Mucosa of rectum (tissue), 2 donors: ENCODE data around the gene CCIN.

Experiments
- H3K27ac ChIP-seq, 2 donors: one replicate each; pipeline ENCODE4 v1.7.0; 2013; ENCODE audit warnings: inconsistent platforms in 2 of 2, low read depth in 2 of 2, low read length in 2 of 2
- H3K27me3 ChIP-seq, 2 donors: one replicate each; pipeline ENCODE4 v1.7.0; 2013; ENCODE audit warnings: low read length in 2 of 2; ENCODE audit not compliant: control insufficient read depth in 2 of 2, insufficient read depth in 2 of 2
- H3K36me3 ChIP-seq, 2 donors: one replicate each; pipeline ENCODE4 v1.7.0; 2013; ENCODE audit warnings: low read length in 2 of 2; ENCODE audit not compliant: control insufficient read depth in 2 of 2, insufficient read depth in 2 of 2
- H3K4me1 ChIP-seq, 2 donors: one replicate each; pipeline ENCODE4 v1.7.0; 2013; ENCODE audit warnings: low read length in 2 of 2, mild to moderate bottlenecking in 1 of 2; ENCODE audit not compliant: control insufficient read depth in 2 of 2, insufficient read depth in 2 of 2
- H3K4me3 ChIP-seq, 2 donors: one replicate each; pipeline ENCODE4 v1.7.0; 2013; ENCODE audit warnings: low read length in 2 of 2
- H3K9ac ChIP-seq, 2 donors: one replicate each; pipeline ENCODE4 v1.7.0; 2013; ENCODE audit warnings: low read length in 2 of 2, low read depth in 1 of 2, mild to moderate bottlenecking in 1 of 2
- H3K9me3 ChIP-seq, 2 donors: one replicate each; pipeline ENCODE4 v1.7.0; 2013; ENCODE audit warnings: low read length in 2 of 2; ENCODE audit not compliant: control insufficient read depth in 2 of 2
- donor health status: healthy.
- donor health status: Normal muscosa, but diverticular disease.

CCIN gene

DNA sequence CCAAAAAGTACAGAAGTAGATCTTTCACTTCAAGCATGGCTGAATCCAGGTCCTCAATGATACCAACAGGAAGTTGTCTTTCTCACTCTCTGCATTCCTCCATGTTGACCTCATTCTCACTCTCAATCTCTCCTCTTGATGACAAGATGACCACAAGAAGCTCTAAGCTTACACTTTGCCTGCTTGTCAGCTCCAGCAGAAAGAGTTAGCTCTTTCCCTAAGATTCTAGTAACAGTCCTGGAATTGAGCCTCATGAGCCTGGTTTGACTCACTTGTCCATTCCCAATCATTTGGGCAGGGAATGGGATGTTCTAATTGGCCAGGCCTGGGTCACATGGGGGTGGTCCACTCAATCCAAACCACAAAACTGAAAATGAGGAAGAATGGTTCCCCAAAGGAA, 18.2 kb downstream of the CCIN start:
- H3K36me3 ChIP-seq, result no peaks in the 10 kb centered on the region
- no peaks in the 10 kb centered on the region for H3K27me3 ChIP-seq
- H3K9me3 ChIP-seq, result no peaks in the 10 kb centered on the region
- no peak overlapping the region for H3K27ac ChIP-seq
- no peak overlapping the region for H3K9ac ChIP-seq
- H3K4me1 ChIP-seq, result peaks cover 7 to 12% of the 10 kb centered on the region in 2 donors
- no peak overlapping the region for H3K4me3 ChIP-seq

DNA sequence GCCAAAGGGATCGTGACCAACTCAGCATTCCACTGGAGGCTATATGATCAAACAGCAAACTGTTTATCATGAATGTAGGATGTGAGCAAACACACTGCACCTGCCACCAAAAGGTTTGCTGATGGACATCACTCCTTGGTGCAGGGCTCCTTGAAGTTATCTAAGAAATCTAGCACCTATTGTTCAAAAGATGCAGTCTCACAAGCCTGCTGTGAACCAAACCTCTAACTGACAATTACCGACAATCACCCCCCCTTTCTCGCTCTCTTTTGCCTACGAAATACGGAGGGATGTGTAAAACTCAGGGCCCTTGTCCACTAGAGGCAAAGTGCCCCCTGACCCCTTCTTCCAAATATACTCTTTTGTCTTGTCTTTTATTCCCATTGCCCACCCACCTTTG, 19.0 kb downstream of the CCIN start:
- H3K36me3 ChIP-seq, result no peaks in the 10 kb centered on the region
- H3K9me3 ChIP-seq, result no peaks in the 10 kb centered on the region
- no peak overlapping the region for H3K4me3 ChIP-seq
- H3K27ac ChIP-seq, result no peak overlapping the region
- no peak overlapping the region for H3K9ac ChIP-seq
- no peaks in the 10 kb centered on the region for H3K27me3 ChIP-seq
- H3K4me1 ChIP-seq, result peaks cover 15 to 17% of the 10 kb centered on the region in 2 donors

DNA sequence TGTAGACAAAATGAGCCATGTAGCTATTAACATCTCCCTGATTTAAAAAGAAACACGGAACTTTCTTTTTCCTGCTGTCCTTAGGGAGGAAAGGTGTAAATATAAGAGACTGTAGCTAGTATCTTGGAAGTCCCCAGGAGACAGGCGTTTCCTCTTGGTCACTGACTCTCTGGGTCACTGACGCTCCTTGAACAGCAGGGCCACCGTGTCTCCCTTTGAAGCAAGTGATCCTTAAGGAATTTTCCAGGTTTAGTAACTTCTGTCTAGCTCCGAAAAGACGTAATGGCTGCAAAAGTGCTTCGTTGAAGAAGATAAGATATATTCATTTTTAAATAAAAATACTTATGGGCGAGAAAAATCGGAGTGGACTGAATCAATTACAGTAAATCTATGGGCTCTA, 20.8 kb downstream of the CCIN start:
- H3K27me3 ChIP-seq, result no peaks in the 10 kb centered on the region
- H3K9me3 ChIP-seq, result no peaks in the 10 kb centered on the region
- H3K9ac ChIP-seq, result peak overlapping the region; percentile 94
- H3K4me3 ChIP-seq, result peak overlapping the region; percentile 96 to 97
- H3K27ac ChIP-seq, result peak overlapping the region; percentile 91 to 95
- H3K4me1 ChIP-seq, result peaks cover 17 to 22% of the 10 kb centered on the region in 2 donors
- H3K36me3 ChIP-seq, result peaks cover 0 to 6% of the 10 kb centered on the region in 2 donors

DNA sequence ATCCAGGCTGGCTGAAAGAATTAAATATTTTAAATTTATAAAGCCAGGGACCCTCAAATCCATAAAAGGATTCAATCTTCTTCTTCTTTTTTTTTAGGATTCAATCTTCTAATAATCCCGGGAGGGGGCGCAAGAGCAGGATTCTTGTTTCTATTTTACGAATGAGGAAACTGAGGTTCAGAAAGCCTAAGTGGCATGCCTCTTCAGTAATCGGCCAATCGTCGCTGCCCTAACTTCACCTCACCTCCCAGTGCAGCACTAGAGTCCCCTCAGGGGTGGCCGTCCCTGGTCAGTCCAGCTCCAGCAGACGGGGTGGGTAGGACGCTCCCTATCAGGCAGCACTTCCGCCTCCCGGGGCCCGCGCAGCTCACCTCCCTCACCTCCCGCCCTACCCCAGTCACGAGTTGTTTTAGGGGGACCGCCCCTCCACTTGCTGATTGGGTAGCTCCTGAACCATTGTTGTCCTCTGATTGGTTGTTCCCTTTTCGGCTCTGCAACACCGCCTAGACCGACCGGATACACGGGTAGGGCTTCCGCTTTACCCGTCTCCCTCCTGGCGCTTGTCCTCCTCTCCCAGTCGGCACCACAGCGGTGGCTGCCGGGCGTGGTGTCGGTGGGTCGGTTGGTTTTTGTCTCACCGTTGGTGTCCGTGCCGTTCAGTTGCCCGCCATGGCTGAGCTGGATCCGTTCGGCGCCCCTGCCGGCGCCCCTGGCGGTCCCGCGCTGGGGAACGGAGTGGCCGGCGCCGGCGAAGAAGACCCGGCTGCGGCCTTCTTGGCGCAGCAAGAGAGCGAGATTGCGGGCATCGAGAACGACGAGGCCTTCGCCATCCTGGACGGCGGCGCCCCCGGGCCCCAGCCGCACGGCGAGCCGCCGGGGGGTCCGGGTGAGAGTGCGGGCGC, 21.5 kb downstream of the CCIN start, which contains the start of gene CLTA:
CLTA (plus strand) TSS at position 534 of the 902 bp plus-strand sequence; CDS start at position 670, 136 bp downstream.
- H3K4me1 ChIP-seq, result peaks cover 17 to 22% of the 10 kb centered on the region in 2 donors
- H3K9ac ChIP-seq, result peak within 1 kb of the TSS; percentile 94
- H3K36me3 ChIP-seq, result peaks cover 0 to 6% of the 10 kb centered on the region in 2 donors
- H3K9me3 ChIP-seq, result no peaks in the 10 kb centered on the region
- H3K27ac ChIP-seq, result peak within 1 kb of the TSS; percentile 91 to 95
- H3K4me3 ChIP-seq, result peak within 1 kb of the TSS; percentile 96 to 97
- H3K27me3 ChIP-seq, result no peaks in the 10 kb centered on the region

DNA sequence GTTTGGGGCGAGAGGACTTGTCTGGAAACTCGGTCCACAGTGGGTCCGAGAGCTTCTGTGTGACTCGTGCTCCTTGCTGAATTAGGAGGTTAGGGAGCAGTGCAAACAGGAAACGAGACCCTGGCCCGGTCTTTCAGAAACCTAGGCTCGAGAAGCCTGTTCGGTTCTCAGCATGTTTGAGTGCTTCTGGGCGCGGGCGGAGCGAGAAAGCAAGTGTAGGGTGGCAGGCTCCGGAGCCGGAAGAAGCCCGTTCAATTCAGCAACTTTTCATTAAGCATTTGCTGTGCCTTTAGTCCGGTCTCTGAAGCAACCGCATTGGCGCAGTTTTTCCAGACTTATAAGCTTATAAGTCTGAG, 22.1 kb downstream of the CCIN start:
- H3K9me3 ChIP-seq, result no peaks in the 10 kb centered on the region
- H3K9ac ChIP-seq, result peak overlapping the region; percentile 94
- no peaks in the 10 kb centered on the region for H3K27me3 ChIP-seq
- peaks cover 17 to 22% of the 10 kb centered on the region in 2 donors for H3K4me1 ChIP-seq
- H3K27ac ChIP-seq, result peak overlapping the region; percentile 91 to 95
- peaks cover 0 to 6% of the 10 kb centered on the region in 2 donors for H3K36me3 ChIP-seq
- H3K4me3 ChIP-seq, result peak overlapping the region; percentile 96 to 97

DNA sequence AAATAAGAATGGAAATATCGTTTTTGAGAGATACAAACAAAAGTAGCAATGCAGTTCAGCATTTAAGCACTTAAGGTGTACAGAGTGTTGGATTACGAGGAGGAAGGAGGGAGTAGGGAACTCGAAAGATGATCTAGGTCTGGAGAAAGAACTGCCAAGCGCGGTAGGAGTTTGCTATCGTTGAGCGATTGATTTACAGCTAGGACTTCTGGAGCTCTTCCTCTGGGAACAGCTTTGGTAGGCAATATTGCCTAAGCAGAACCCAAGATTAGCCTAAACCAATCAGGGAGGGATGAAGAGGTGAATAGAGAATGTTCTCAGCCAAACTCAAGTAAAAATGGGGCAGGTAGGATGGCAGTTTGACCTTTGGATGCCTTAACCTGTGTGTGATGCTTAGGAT, 22.5 kb downstream of the CCIN start:
- Histone ChIP-seq H3K9me3 (no peaks in the 10 kb centered on the region), H3K36me3 (peaks cover 0 to 6% of the 10 kb centered on the region in 2 donors), H3K4me1 (peaks cover 17 to 22% of the 10 kb centered on the region in 2 donors), H3K27ac (peak overlapping the region; percentile 18 to 91), H3K27me3 (no peaks in the 10 kb centered on the region), H3K4me3 (peak overlapping the region; percentile 96 to 97), H3K9ac (peak overlapping the region; percentile 94)

DNA sequence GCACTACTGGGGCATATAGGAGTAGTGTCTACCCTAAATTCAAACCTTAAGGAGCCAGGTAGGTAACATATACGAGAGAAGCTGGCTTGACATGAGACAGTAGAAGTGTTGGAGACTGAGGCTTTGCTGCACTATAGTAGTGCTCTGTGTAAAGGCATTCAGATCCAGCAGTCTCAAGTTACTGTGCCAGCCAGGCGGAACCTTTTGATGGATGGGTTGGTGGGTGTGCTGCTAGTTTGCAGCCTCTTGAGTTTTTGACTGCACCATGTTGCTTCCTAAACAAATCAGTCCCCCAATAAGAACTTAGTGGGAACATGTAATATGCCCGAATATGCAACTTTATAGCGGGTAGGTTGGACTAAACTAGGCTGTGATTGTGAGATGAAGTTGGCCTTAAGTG, 23.0 kb downstream of the CCIN start:
- Histone ChIP-seq H3K9me3 (no peaks in the 10 kb centered on the region), H3K36me3 (peaks cover 1 to 6% of the 10 kb centered on the region in 2 donors), H3K4me3 (peak overlapping the region; percentile 96 to 97), H3K27me3 (no peaks in the 10 kb centered on the region), H3K9ac (peak overlapping the region; percentile 94), H3K27ac (no peak overlapping the region), H3K4me1 (peaks cover 17 to 22% of the 10 kb centered on the region in 2 donors)

DNA sequence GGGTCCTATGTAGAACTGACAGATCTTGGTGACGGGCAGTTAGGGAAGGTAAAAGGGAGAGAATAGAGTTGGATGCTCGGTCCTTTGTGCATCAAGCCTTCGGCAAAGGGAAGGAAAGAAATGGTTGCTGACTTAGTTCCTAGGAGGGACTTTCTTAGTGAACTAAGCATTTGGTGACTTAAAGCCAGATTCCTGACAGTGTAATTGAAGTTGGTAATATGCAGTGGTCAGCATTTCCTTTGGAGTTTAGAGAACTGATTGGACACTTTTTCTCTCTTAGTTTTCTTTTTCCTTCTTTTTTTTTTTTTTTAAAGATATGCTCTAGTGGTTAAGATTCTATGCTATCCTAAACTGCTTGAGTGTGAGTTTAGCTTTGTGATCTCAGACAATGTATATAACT, 23.8 kb downstream of the CCIN start:
- Histone ChIP-seq H3K27me3 (no peaks in the 10 kb centered on the region), H3K9me3 (no peaks in the 10 kb centered on the region), H3K4me1 (peaks cover 17 to 22% of the 10 kb centered on the region in 2 donors), H3K27ac (no peak overlapping the region), H3K9ac (no peak overlapping the region), H3K36me3 (peaks cover 3 to 6% of the 10 kb centered on the region in 2 donors), H3K4me3 (peak overlapping the region in 1 of 2 donors; percentile 97)

DNA sequence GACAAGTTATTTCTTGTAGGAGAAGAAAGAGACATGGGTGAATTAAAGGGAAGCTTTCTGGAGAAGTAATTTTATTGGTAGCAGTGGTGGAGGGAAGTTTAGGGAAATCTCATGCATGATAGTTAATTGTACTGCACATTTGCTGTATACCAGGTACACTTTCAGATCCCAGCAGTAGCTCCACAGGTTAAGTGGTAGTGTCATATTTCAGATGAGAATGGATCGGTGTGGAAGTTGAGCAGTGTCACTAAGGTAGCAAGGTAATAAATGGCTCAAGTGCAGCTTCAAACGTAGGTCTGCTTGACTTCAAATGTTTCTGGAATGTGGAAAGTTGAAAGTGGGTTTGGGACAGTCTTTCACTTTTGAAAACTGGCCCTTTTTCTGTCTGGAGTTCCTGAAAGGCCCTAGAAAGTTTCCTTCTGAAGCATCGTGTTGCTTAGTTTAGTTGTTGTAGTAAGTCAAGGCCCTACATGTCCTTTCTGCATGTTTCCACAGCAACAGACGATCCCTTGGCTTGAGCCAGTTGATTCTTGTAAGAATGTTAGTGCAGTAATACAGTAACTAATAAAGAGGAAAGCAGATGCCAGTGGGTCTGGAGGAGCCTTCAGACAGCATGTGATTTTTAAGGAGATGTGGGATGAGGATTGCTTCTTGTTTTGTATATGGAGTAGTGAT, 25.3 kb downstream of the CCIN start:
- H3K27ac ChIP-seq, result no peak overlapping the region
- H3K4me3 ChIP-seq, result no peak overlapping the region
- no peaks in the 10 kb centered on the region for H3K27me3 ChIP-seq
- peaks cover 9 to 10% of the 10 kb centered on the region in 2 donors for H3K36me3 ChIP-seq
- H3K9ac ChIP-seq, result no peak overlapping the region
- H3K4me1 ChIP-seq, result peaks cover 17 to 22% of the 10 kb centered on the region in 2 donors
- H3K9me3 ChIP-seq, result no peaks in the 10 kb centered on the region
